Heart right ventricle (tissue), 16 donors: ENCODE data around the gene SPTLC2. TPM values are rescaled to one million over a fixed set of nuclear protein-coding genes. Genes with fewer than 3 reads are reported as not detected.

Experiments used
- ATAC-seq, 8 donors: fragments of 200-7000 bp; cut with Tn5 transposase; one replicate each; pipeline ENCODE4 v1.9.1; 2020; ENCODE audit warnings: mild to moderate bottlenecking in 8 of 8, moderate library complexity in 8 of 8, moderate number of reproducible peaks in 1 of 8
- DNase-seq, 2 donors: peaks; one replicate each; pipeline ENCODE4 v3.0.0-alpha.2; 2020
- H3K27ac ChIP-seq, 10 donors: fragments of 200-600 bp; sonication (generic) in 2 of 10; one replicate each; pipeline versions ENCODE4 v1.5.0 to v1.8.0; 2020 to 2022; ENCODE audit warnings: mild to moderate bottlenecking in 3 of 10
- H3K27me3 ChIP-seq, 7 donors: fragments of 200-600 bp; one replicate each; pipeline ENCODE4 v1.8.0; 2021 to 2022; ENCODE audit warnings: mild to moderate bottlenecking in 2 of 7
- H3K36me3 ChIP-seq, 9 donors: fragments of 200-600 bp; sonication (generic) in 1 of 9; one replicate each; pipeline versions ENCODE4 v1.5.0 to v1.8.0; 2020 to 2022; ENCODE audit warnings: mild to moderate bottlenecking in 2 of 9
- H3K4me1 ChIP-seq, 9 donors: fragments of 200-600 bp; sonication (generic) in 1 of 9; one replicate each; pipeline versions ENCODE4 v1.5.0 to v1.8.0; 2020 to 2022; ENCODE audit warnings: mild to moderate bottlenecking in 4 of 9
- H3K4me3 ChIP-seq, 10 donors: fragments of 200-600 bp; sonication (generic) in 2 of 10; one replicate each; pipeline versions ENCODE4 v1.5.0 to v1.8.0; 2020 to 2022; ENCODE audit warnings: mild to moderate bottlenecking in 7 of 10, moderate library complexity in 2 of 10
- H3K9me3 ChIP-seq, 11 donors: fragments of 200-600 bp in 10 of 11; sonication (generic) in 2 of 11; one replicate each; pipeline versions ENCODE4 v1.5.0 to v1.8.0; 2013 to 2022; ENCODE audit warnings: mild to moderate bottlenecking in 2 of 11, control low read depth in 1 of 11, moderate library complexity in 1 of 11
- WGBS, 2 donors: extraction: QIAGEN DNeasy Blood & Tissue Kit; methylation state at CpG; one replicate each; pipeline ENCODE4 v1.1.7; 2013; ENCODE audit warnings: inconsistent platforms in 1 of 2; 5-methylcytosine and 5-hydroxymethylcytosine counted together
- intact Hi-C, 10 donors: fragments of 100-400 bp; cut with DNase I; formaldehyde crosslinking; loops; one replicate each; pipeline versions ENCODE4 v1.11.1 to v1.14.2; 2022
- polyA plus RNA-seq, 2 donors: library from polyadenylated mRNA; stranded (reverse); fragments of 200-250 nt; gene quantifications; one replicate each; pipeline ENCODE4 v1.2.3, GENCODE V29; 2013
- total RNA-seq, 10 donors: library from RNA; stranded (reverse); fragmentation: NEBNext Ultra II Directional in 3 of 10; extraction: Animal tissue kit (Norgen Biotek cat#: 25700) in 3 of 10; gene quantifications; one replicate each; pipeline versions ENCODE4 v1.2.1 to v1.2.4, GENCODE V29; 2021 to 2023
- TF ChIP-seq, protein P1 (sequence below), 9 donors: fragments of 200-600 bp; sonication (generic) in 2 of 9; IDR thresholded peaks; one replicate each; pipeline versions ENCODE4 v1.5.0 to v1.8.0; 2021 to 2022; ENCODE audit warnings: antibody characterized with exemption in 9 of 9, mild to moderate bottlenecking in 5 of 9, moderate library complexity in 1 of 9
- donor health status: Arrhythmogenic right ventricular cardiomyopathy.
- donor health status: ischemic (EF 13 %, LVEDD 7.1; RV severe dilation, severe dysfunction).
- donor health status: healthy with polysubstance abuse.
- donor health status: DM: no; HTN: yes; CAD: no.
- donor health status: DM: no; HTN: no; CAD: no.
- donor health status: ischemic (EF 25% LVEDD 6.9; RV normal size, moderate dysfunction).
- donor health status: ischemic (EF 25% LVEDD 5.7; RV mildly dilated, moderate dysfunction).
- donor health status: healthy.
- donor health status: DM: yes; HTN: yes; CAD: no.
- donor health status: Ischemic cardiomyopathy.
- donor health status: ischemic (EF 35%, LVEDD 5.7; RV mildly dilated, moderate dysfunction).
- donor health status: nonischemic (EF 11% LVEDD 7.7; RV severe dilation, severe dysfunction).
- donor health status: DM: yes; HTN: yes; CAD: no.
- donor health status: PGD.
- donor health status: ischemic (EF 29% LVEDD 5.4; RV normal size, mild dysfunction).
- donor health status: nonischemic (EF 23%, LVEDD 6.1; RV moderate dilation, normal function).

SPTLC2 gene
- total and polyA plus RNA-seq, 12 donors = 4.7 to 23.5 (median 12.7) TPM

DNA sequence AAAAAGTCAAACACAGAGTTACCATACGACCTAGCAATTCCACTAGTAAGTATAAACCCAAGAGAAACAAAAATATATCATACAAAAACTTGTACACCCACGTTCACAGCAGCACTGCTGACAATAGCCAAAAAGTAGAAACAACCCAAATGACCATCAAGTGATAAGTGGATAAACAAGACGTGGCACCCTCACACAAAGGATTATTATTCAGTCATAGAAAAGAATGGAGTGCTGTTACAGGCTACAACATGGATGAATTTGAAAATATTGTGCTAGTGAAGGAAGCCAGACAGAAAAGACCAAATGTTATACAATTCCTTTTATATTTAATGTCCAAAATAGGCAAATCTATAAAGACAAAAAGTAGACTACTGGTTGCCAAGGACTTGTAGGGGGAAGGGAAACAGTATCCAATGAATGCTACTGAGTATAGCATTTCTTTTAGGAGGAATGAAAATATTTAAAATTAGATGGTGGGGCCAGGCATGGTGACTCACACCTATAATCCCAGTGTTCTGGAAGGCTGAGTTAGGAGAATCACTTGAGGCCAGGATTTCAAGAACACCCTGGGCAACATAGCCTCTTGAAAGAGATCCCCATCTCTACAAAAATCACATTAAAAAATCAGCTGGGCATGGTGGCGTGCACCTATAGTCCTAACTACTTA lies 41.9 kb downstream of the SPTLC2 start:
- Histone ChIP-seq H3K4me3 (no peak overlapping the region), H3K36me3 (peaks cover 0 to 74% (median 0%) of the 10 kb centered on the region in 9 donors), H3K27me3 (no peaks in the 10 kb centered on the region), H3K4me1 (peaks cover 0 to 24% (median 1%) of the 10 kb centered on the region in 9 donors), H3K9me3 (peaks cover 0 to 7% (median 0%) of the 10 kb centered on the region in 11 donors), H3K27ac (no peak overlapping the region)
- ATAC-seq (no peak), DNase-seq (no peak)
- 65 to 76% methylated on average over 4 of the region's 4 CpGs for WGBS, 2 donors
- TF ChIP-seq, protein P1, sequence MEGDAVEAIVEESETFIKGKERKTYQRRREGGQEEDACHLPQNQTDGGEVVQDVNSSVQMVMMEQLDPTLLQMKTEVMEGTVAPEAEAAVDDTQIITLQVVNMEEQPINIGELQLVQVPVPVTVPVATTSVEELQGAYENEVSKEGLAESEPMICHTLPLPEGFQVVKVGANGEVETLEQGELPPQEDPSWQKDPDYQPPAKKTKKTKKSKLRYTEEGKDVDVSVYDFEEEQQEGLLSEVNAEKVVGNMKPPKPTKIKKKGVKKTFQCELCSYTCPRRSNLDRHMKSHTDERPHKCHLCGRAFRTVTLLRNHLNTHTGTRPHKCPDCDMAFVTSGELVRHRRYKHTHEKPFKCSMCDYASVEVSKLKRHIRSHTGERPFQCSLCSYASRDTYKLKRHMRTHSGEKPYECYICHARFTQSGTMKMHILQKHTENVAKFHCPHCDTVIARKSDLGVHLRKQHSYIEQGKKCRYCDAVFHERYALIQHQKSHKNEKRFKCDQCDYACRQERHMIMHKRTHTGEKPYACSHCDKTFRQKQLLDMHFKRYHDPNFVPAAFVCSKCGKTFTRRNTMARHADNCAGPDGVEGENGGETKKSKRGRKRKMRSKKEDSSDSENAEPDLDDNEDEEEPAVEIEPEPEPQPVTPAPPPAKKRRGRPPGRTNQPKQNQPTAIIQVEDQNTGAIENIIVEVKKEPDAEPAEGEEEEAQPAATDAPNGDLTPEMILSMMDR (IDR thresholded peaks at IDR 0.05) = no peak
- intact Hi-C loops = no loop called here

DNA sequence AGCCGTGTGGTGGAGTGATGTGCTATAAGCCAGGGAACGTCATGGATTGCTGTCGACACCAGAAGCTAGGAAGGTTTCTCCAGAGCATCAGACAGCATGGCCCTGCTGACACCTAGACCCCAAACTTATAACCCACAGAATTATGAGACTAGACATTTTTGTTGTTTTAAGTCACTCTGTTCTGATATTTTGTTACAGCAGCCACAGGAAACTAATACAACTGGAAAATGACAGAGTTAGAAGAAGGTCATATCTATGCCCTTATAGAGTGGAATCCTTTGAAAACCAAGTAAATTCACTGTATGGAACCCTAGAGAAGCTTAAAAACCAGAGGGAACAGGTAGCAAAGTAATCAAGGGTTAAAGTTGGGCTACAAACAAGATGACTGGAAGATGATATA lies 42.5 kb downstream of the SPTLC2 start:
- Histone ChIP-seq H3K9me3 (peaks cover 0 to 7% (median 0%) of the 10 kb centered on the region in 11 donors), H3K36me3 (peaks cover 0 to 81% (median 0%) of the 10 kb centered on the region in 9 donors), H3K27ac (no peak overlapping the region), H3K27me3 (no peaks in the 10 kb centered on the region), H3K4me3 (no peak overlapping the region), H3K4me1 (peaks cover 0 to 17% (median 0%) of the 10 kb centered on the region in 9 donors)
- DNase-seq (no peak), ATAC-seq (no peak)
- intact Hi-C loops = no loop called here
- WGBS, 2 donors = 94 to 98% methylated on average over 3 of the region's 3 CpGs
- TF ChIP-seq, protein P1 (IDR thresholded peaks at IDR 0.05) = no peak

DNA sequence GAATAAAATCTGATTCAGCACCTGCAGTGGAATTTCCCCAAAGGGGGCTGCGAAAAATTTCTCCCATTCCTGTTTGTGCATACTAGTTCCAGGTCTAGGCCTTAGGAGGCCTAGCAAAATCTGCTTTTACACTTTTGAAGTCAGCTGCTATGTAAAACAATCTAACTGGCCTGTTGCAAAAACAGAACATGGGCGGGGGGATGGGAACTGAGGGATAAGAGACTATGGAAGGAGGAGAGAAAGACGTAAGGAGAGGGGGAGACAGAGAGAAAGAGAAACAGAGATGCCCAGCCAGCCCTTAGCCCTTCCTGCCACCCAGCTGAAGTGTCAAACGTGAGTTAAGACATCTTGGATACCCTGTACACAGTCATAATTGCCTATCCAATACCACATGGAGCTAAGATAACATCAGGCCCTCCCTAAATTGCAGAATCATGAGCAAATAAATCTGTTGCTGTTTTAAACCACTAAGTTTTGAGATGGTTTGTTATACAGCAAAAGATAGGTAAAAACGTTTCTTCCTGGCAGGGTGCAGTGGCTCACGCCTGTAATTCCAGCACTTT lies 45.6 kb downstream of the SPTLC2 start:
- Histone ChIP-seq H3K36me3 (peaks cover 0 to 85% (median 6%) of the 10 kb centered on the region in 9 donors), H3K27ac (no peak overlapping the region), H3K4me3 (no peak overlapping the region), H3K27me3 (no peaks in the 10 kb centered on the region), H3K9me3 (peaks cover 0 to 7% (median 0%) of the 10 kb centered on the region in 11 donors), H3K4me1 (peaks cover 0 to 11% (median 0%) of the 10 kb centered on the region in 9 donors)
- 79% methylated on average over 6 of the region's 6 CpGs for WGBS, 2 donors
- ATAC-seq (no peak), DNase-seq (no peak)
- TF ChIP-seq, protein P1 (IDR thresholded peaks at IDR 0.05) = no peak
- intact Hi-C loops = no loop called here

DNA sequence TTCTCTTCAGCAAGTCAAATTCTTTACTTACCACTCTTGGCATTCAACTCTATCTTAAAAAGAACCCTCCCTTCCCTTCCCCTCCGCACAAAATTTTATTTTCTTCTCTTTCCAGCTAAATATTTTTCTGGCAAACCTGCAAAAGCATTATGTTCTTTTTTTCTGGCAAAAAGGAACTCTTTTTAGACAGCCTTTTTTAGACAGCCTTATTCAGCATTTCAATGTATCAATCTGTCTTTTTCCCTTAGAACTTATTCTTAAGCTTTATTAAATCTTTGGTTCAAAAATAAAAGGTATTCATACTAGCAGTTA lies 50.5 kb downstream of the SPTLC2 start:
- peaks cover 0 to 29% (median 0%) of the 10 kb centered on the region in 9 donors for H3K4me1 ChIP-seq
- H3K4me3 ChIP-seq = no peak overlapping the region
- 52 to 71% methylated on average over 1 of the region's 1 CpG for WGBS, 2 donors
- ATAC-seq (no peak), DNase-seq (no peak)
- TF ChIP-seq, protein P1 (IDR thresholded peaks at IDR 0.05) = no peak
- intact Hi-C loops = no loop called here
- no peaks in the 10 kb centered on the region for H3K27me3 ChIP-seq
- no peaks in the 10 kb centered on the region for H3K9me3 ChIP-seq
- H3K36me3 ChIP-seq = peaks cover 0 to 71% (median 13%) of the 10 kb centered on the region in 9 donors
- H3K27ac ChIP-seq = peak overlapping the region in 1 of 10 donors; percentile 82
